GM21529 (cell line): ENCODE results near the gene LARP4B.

Source experiments
- ATAC-seq: cut with Tn5 transposase; IDR thresholded peaks from one replicate; pipeline ENCODE4 v1.9.1; 2021; ENCODE audit not compliant: unreplicated experiment

Gene LARP4B

GRCh38 chr10:839550-840205 is 91.8 kb downstream of the LARP4B start:
- ATAC-seq, result no peak

- no peak for ATAC-seq
Observed at GRCh38 chr10:836782-837181, 94.7 kb downstream of the LARP4B start.

GRCh38 chr10:834493-834892 is 97.0 kb downstream of the LARP4B start:
- ATAC-seq, result no peak

GRCh38 chr10:829241-829640 is 102.3 kb downstream of the LARP4B start:
- ATAC-seq, result no peak

DNA sequence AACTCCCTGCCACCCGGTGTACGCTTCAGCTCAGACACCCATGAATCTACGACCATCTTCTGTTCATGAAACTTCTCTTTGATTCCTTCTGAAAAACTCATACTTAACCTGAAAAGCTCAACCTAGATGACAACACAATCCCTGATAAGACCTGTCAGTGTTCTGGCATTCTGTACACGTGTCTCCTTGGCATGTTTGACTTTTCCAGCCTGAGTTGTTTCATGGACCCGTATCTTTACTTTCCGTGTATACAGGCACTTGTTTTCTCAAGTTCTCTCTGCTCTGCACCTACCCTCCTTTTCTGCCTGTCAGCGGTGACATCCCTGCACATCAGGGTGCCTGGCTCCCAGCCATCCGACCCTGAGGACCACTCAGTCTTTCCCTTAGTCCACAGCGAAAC is 103.3 kb downstream of the LARP4B start:
- ATAC-seq, result no peak

DNA sequence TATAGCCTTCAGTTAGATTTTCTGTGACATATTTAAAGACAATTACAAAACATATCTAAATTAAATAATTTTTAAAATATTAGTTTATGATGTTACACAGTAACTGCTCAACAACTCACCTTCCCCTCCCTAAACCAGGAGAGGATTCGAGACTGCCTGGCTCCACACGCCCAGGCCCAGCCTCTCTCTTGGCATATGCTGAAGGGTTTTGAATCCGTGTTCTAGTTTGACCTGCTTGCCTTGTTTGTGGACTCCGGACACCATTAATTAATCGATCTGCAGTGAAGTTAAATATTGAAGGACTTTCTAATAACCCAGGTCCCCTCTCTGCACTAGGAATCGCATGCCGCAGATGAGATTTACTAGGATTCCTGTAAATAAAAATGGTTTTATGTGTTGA is 106.6 kb downstream of the LARP4B start:
- no peak for ATAC-seq

DNA sequence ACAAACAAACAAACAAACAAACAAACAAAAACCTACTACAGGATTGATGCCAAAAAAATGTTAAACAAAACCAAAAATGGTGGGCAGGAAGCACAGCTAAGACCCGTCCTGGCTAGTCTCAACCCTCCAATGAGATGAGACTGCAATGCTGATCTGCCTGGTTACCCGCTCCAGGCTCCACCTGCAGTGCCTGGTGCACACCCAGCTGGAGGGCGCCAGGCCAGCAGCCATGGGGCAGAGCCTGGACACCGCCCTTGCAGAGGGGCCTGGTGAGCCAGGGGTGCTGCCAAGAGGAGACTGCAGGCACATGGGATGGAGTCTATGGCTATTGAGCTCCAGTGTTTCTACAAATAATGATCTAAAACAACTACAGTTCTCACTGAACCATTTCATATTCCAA is 107.0 kb downstream of the LARP4B start:
- no peak for ATAC-seq

GRCh38 chr10:822661-823367 is 108.7 kb downstream of the LARP4B start:
- peak; percentile 58 for ATAC-seq

GRCh38 chr10:822197-822596 is 109.3 kb downstream of the LARP4B start:
- no peak for ATAC-seq

- ATAC-seq, result no peak
Observed at GRCh38 chr10:821322-821721, 110.2 kb downstream of the LARP4B start.

- ATAC-seq, result no peak
Observed at GRCh38 chr10:819816-820215, 111.7 kb downstream of the LARP4B start.

DNA sequence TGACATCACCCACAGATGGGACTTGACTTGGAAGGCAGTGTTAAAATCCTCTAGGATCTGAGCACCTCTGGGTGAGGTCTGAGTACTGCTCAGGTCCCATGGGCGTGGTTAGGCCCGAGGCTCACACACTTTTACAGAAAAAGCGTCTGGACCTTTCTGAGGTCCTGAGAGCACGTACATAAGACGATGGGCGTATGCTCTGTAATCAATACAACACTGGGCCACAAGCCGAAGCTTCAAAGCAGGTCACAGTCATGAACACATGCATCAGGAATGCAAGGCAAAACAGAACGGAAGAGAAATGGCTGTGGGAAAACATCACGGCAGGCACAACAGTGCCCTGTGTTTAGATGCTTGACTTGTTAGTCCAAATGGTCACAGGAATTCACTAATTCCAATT is 112.2 kb downstream of the LARP4B start:
- no peak for ATAC-seq

DNA sequence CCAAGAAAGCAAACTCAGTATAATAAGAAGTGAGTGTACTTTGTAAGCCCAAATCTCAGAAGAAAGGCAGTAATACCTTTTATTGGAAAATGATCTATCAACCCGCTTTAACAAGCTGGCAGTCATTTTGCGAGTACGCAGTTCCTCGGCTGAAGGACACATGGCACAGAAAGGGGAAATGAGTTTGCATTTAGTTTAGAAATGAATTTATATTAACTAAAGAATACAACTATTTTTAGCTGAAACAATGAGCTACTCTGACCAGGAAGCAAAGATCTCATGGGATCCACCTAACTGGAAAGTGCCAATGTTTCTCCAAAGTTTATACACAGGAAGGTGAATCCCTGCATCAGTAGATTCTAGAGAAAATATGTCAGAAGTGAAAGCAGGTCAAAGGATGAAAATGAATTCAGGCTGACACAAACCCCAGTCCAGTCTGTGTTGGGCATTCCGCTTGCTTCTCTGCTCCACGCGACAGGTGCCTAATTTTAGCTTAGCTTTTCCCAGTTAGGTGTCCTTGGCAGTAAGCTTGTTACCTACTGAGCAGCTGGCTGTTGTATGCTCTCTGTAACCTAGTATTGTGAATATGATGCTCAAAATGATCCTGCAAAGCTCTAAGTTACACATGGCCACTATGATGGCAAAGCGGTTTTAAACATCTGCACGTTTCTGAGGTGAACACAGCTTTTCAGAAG is 112.8 kb downstream of the LARP4B start:
- ATAC-seq, result no peak

- ATAC-seq, result no peak
Observed at GRCh38 chr10:818010-818409, 113.5 kb downstream of the LARP4B start.

GRCh38 chr10:817371-817770 is 114.1 kb downstream of the LARP4B start:
- no peak for ATAC-seq

DNA sequence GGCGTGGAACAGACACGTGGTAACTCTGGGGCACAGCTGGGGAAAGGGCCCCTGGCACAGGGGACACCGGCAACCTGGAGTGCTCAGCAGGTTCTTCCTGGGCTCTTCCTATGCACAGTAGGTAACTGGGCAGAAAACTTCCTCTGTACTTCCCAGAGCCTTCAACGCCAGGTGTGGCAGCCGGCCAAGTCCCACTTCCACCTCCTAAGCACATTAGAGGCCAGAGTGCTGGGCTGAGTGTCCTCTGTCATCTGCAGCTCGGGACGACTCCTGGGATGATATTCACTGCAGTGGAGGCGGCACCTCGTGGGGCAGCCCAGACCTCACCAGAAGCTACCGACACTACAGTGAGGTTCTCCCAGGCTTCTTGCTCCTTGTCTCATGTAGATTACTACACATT is 114.5 kb downstream of the LARP4B start:
- no peak for ATAC-seq

GRCh38 chr10:816091-816477 is 115.4 kb downstream of the LARP4B start:
- ATAC-seq, result no peak

- ATAC-seq, result no peak
Observed at GRCh38 chr10:815338-816090, 116.0 kb downstream of the LARP4B start.

GRCh38 chr10:814536-815302 is 116.8 kb downstream of the LARP4B start:
- ATAC-seq, result no peak

DNA sequence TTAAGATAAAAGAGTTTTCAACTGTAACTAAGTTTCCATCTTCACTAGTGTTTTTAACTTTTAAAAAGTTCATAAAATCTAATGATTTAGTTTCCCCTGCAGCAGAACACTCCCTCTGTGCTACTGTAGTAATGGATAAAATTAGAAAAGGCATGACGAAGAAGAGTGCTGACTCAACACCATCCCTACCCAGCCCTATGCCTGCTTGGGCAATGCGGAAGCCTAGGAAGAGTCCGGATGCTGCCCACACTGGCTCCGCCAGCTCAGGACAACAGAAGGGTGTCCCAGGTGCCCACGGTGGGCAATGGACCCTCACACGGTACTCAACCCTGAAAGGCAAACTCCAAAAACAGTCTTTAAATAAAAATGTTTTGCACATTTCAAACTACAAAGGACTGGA is 118.2 kb downstream of the LARP4B start:
- no peak for ATAC-seq

GRCh38 chr10:812787-813186 is 118.7 kb downstream of the LARP4B start:
- ATAC-seq, result no peak
